HG03175 (cell line): ENCODE measurements around the gene HCAR3.
"Not testable (repeated sequence)": the region's sequence is repeated elsewhere in the genome, so short reads cannot be mapped to it uniquely, and the experiment has no call there.

Source experiments
- ATAC-seq: cut with Tn5 transposase; IDR thresholded peaks from one replicate; pipeline ENCODE4 v1.9.1; 2021; ENCODE audit warnings: mild to moderate bottlenecking, moderate library complexity; ENCODE audit not compliant: unreplicated experiment

The HCAR3 gene

GRCh38 chr12:122724641-122725243 is 8.1 kb upstream of the HCAR3 start:
- peak; percentile 55 for ATAC-seq

- ATAC-seq, result no peak
Measured at GRCh38 chr12:122722387-122722786, 5.8 kb upstream of the HCAR3 start.

GRCh38 chr12:122721057-122721545 is 4.5 kb upstream of the HCAR3 start:
- no peak for ATAC-seq

- not testable (repeated sequence) for ATAC-seq
Measured at GRCh38 chr12:122715211-122715610, 1.4 kb downstream of the HCAR3 start.

- not testable (repeated sequence) for ATAC-seq
Measured at GRCh38 chr12:122713491-122714188, 3.0 kb downstream of the HCAR3 start.

- not testable (repeated sequence) for ATAC-seq
Measured at GRCh38 chr12:122711266-122711665, 5.3 kb downstream of the HCAR3 start.

GRCh38 chr12:122710341-122710740 is 6.3 kb downstream of the HCAR3 start:
- ATAC-seq, result not testable (repeated sequence)

GRCh38 chr12:122709287-122709686 is 7.3 kb downstream of the HCAR3 start:
- ATAC-seq, result not testable (repeated sequence)

GRCh38 chr12:122703841-122704240 is 12.8 kb downstream of the HCAR3 start:
- not testable (repeated sequence) for ATAC-seq

GRCh38 chr12:122702890-122703611 is 13.6 kb downstream of the HCAR3 start, which contains the start of gene HCAR2:
HCAR2 (minus strand) TSS chr12:122703357; CDS start chr12:122703283, 74 bp downstream.
- not testable (repeated sequence) for ATAC-seq

- not testable (repeated sequence) for ATAC-seq
Measured at GRCh38 chr12:122701481-122701880, 15.1 kb downstream of the HCAR3 start.

GRCh38 chr12:122700038-122700710 is 16.4 kb downstream of the HCAR3 start:
- not testable (repeated sequence) for ATAC-seq

- ATAC-seq, result not testable (repeated sequence)
Measured at GRCh38 chr12:122696922-122697321, 19.7 kb downstream of the HCAR3 start.

- ATAC-seq, result no peak
Measured at GRCh38 chr12:122691566-122691965, 25.0 kb downstream of the HCAR3 start.

GRCh38 chr12:122688291-122688690 is 28.3 kb downstream of the HCAR3 start:
- no peak for ATAC-seq

GRCh38 chr12:122687086-122687485 is 29.5 kb downstream of the HCAR3 start:
- no peak for ATAC-seq

GRCh38 chr12:122686538-122686937 is 30.1 kb downstream of the HCAR3 start:
- ATAC-seq, result no peak

GRCh38 chr12:122684297-122684813 is 32.3 kb downstream of the HCAR3 start:
- no peak for ATAC-seq

GRCh38 chr12:122681814-122682213 is 34.8 kb downstream of the HCAR3 start:
- ATAC-seq, result no peak

- not testable (repeated sequence) for ATAC-seq
Measured at GRCh38 chr12:122680989-122681388, 35.6 kb downstream of the HCAR3 start.

GRCh38 chr12:122676781-122677180 is 39.8 kb downstream of the HCAR3 start:
- ATAC-seq, result not testable (repeated sequence)
